ENCODE data around the gene KLF4.
"Not testable (repeated sequence)": the region's sequence is repeated elsewhere in the genome, so short reads cannot be mapped to it uniquely, and the experiment has no call there.

KLF4 gene

DNA sequence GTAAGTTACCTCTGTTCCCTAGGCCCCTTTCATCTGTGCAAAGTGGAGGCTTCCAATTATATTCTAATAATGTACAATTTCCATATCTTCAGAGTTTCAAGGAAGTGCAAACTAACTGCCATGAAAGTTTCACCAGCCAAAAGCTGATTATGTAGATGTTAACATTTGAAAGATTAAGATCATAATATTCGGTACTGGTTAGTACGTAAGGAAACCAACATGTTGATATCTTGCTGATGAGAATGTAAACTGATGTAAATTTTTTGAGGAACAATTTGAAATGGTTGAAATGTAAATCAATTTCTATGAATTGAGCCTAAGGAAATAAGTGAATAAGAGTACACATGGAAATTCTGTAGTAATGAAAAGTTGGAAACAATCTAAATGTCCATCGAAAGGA, 12.9 kb upstream of the KLF4 start:
- Histone ChIP-seq H3K36me3 (no peaks in the 10 kb centered on the region), H3K4me1 (peaks cover 0 to 19% (median 15%) of the 10 kb centered on the region in 4 donors), H3K27me3 (no peaks in the 10 kb centered on the region), H3K4me3 (no peak overlapping the region), H3K9me3 (no peaks in the 10 kb centered on the region), H3K27ac (no peak overlapping the region)
- DNase-seq: no peak
- intact Hi-C loops (cut with DNase I; ENCODE audit: low total_unique reads): no loop called here
- TF ChIP-seq CTCF (IDR thresholded peaks at IDR 0.05): no peak

- DNase-seq; H3K27me3 ChIP-seq; H3K27ac ChIP-seq; H3K9me3 ChIP-seq; H3K4me3 ChIP-seq; H3K36me3 ChIP-seq; intact Hi-C loops (cut with DNase I; ENCODE audit: low total_unique reads): not testable (repeated sequence)
- H3K4me1 ChIP-seq: peaks cover 0 to 19% (median 15%) of the 10 kb centered on the region in 4 donors
Measured at GRCh38 chr9:107500421-107501200, 11.0 kb upstream of the KLF4 start.

GRCh38 chr9:107496976-107497375, 7.4 kb upstream of the KLF4 start:
- intact Hi-C loops (cut with DNase I; ENCODE audit: low total_unique reads): no loop called here
- Histone ChIP-seq H3K9me3 (no peaks in the 10 kb centered on the region), H3K4me3 (no peak overlapping the region), H3K27me3 (no peaks in the 10 kb centered on the region), H3K36me3 (no peaks in the 10 kb centered on the region), H3K27ac (no peak overlapping the region), H3K4me1 (no peaks in the 10 kb centered on the region)
- TF ChIP-seq CTCF (IDR thresholded peaks at IDR 0.05): no peak
- DNase-seq: no peak

GRCh38 chr9:107492381-107492970, 2.9 kb upstream of the KLF4 start:
- H3K4me3 ChIP-seq: no peak overlapping the region
- H3K27ac ChIP-seq: peak overlapping the region; percentile 91 to 94
- H3K27me3 ChIP-seq: no peaks in the 10 kb centered on the region
- peaks cover 0 to 17% (median 6%) of the 10 kb centered on the region in 4 donors for H3K4me1 ChIP-seq
- intact Hi-C loops (cut with DNase I; ENCODE audit: low total_unique reads): no loop called here
- no peak for TF ChIP-seq CTCF (IDR thresholded peaks at IDR 0.05)
- DNase-seq: no peak
- H3K9me3 ChIP-seq: no peaks in the 10 kb centered on the region
- H3K36me3 ChIP-seq: peaks cover 0 to 6% (median 0%) of the 10 kb centered on the region in 3 donors

DNA sequence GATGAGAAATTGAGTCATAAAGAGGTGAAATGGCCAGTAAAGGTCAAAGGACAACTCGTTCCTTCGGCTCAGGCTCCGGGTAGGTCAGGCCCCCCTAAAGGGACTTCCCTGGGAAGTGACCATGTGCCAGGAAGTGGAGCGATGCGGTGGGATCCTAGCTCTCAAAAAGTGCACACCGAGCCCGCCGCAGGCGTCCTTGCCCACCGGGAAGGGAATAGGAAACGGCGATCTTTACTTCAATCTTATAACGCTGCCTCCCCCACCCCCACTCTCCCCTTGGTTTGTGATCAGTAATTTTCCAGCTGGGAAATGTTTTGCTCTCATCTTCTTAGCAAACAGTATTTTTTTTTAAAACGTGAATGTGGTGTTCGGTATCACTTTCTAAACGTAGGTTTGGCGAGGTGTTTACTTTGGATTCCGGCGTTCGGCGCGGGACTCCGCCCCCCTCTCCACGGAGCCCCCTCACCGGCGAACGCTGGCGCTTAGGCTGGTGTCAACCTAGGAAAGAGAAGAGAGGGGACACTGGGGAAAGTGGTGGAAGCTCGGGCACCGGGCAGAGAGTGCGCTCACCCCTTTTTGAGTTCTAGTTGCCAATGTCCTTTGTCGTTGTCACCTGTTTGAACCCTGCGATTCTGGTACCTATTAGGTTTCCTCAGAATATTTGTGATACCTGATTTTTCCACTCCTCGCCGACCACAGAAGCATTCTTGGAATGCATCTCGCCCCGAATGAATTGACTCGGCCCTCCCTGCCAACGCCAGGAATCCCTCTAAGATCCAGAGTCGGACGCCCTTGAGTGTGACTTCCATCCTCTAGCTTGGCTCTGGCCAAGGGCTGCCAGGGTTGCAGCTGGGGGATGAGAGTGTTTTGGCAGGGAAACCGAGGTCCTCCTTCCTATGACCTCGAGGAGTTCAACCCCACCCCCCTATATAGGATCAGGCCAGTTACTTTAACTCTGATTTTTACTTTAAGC, 1.8 kb upstream of the KLF4 start:
- intact Hi-C loops (cut with DNase I; ENCODE audit: low total_unique reads): loop anchor here (2.0 kb wide), 1 partner anchor 259 kb away; no protein-coding TSS in a partner anchor

GRCh38 chr9:107490606-107490970, 1.0 kb upstream of the KLF4 start:
- peak; percentile 45 to 87 for DNase-seq
- Histone ChIP-seq H3K4me1 (peaks cover 0 to 34% (median 16%) of the 10 kb centered on the region in 4 donors), H3K4me3 (peak overlapping the region; percentile 79), H3K36me3 (peaks cover 4 to 25% (median 16%) of the 10 kb centered on the region in 3 donors), H3K27ac (peak overlapping the region; percentile 91 to 94)
- intact Hi-C loops (cut with DNase I; ENCODE audit: low total_unique reads): loop anchor here (2.0 kb wide), 1 partner anchor 260 kb away; no protein-coding TSS in a partner anchor
- H3K27me3 ChIP-seq, H3K9me3 ChIP-seq: not testable (repeated sequence)

More for the DNA sequence above, 1.8 kb upstream of the KLF4 start:
- no peak for TF ChIP-seq CTCF (IDR thresholded peaks at IDR 0.05)
- peak; percentile 44 to 76 for DNase-seq
- H3K4me3 ChIP-seq: peak overlapping the region; percentile 79
- H3K27ac ChIP-seq: peak overlapping the region; percentile 91 to 94
- H3K9me3 ChIP-seq: no peaks in the 10 kb centered on the region
- H3K36me3 ChIP-seq: peaks cover 0 to 17% (median 10%) of the 10 kb centered on the region in 3 donors
- H3K4me1 ChIP-seq: peaks cover 0 to 27% (median 16%) of the 10 kb centered on the region in 4 donors
- no peaks in the 10 kb centered on the region for H3K27me3 ChIP-seq

Data from tibial artery (tissue), 4 donors.